Measurements from ENCODE around the gene MAGEC1. TPM values are rescaled to one million over a fixed set of nuclear protein-coding genes. Genes with fewer than 3 reads are reported as not detected.

Gene MAGEC1
- total RNA-seq, 2 experiments from 2014 or later: not detected

Other genes starting within 250 kb of the MAGEC1 start
- not detected for gene SPANXD, start 205.2 kb upstream of the MAGEC1 start, total RNA-seq
- gene MAGEC3, start 65.6 kb upstream of the MAGEC1 start, total RNA-seq: not detected

All from activated CD8-positive, alpha-beta memory T cell treated with anti-CD3 and anti-CD28 coated beads for 36 hours (primary cell).